Left cardiac atrium (tissue), 4 donors: ENCODE data around the gene MVB12B. TPM values are rescaled to one million over a fixed set of nuclear protein-coding genes. Genes with fewer than 3 reads are reported as not detected.

Experiments used
- ATAC-seq, 2 donors: fragments of 200-7000 bp; cut with Tn5 transposase; one replicate each; pipeline ENCODE4 v1.9.1; 2020; ENCODE audit warnings: mild to moderate bottlenecking in 2 of 2, moderate library complexity in 2 of 2
- DNase-seq: peaks from one replicate; pipeline ENCODE4 v3.0.0-alpha.2; 2020
- intact Hi-C, 2 donors: fragments of 100-400 bp; cut with DNase I; formaldehyde crosslinking; loops; one replicate each; pipeline versions ENCODE4 v1.14.1 to v1.15.1; 2022 to 2023
- total RNA-seq, 2 donors: library from RNA; stranded (reverse); fragmentation: NEBNext Ultra II Directional; extraction: Animal tissue kit (Norgen Biotek cat#: 25700); gene quantifications; one replicate each; pipeline ENCODE4 v1.2.1, GENCODE V29; 2021
- donor health status: DM: no; HTN: yes; CAD: no.
- donor health status: DM: no; HTN: yes; CAD: no; lungs with severe emphysema.
- donor health status: DM: yes; HTN: yes; CAD: no.
- donor health status: Dilated cardiomyopathy.

Gene MVB12B
- total RNA-seq, 2 donors from 2014 or later, result 9.7 to 12.3 TPM

- no peak for ATAC-seq
- intact Hi-C loops, result loop anchor here (5.0 kb wide), 2 partner anchors 78 to 93 kb away; no protein-coding TSS in a partner anchor
Observed at GRCh38 chr9:126394802-126395201, 68.2 kb downstream of the MVB12B start.

GRCh38 chr9:126395439-126396212, 69.0 kb downstream of the MVB12B start:
- intact Hi-C loops, result loop anchor here (5.0 kb wide), 2 partner anchors 78 to 93 kb away; no protein-coding TSS in a partner anchor
- ATAC-seq (no peak), DNase-seq (no peak)

More at GRCh38 chr9:126394802-126395201, 68.2 kb downstream of the MVB12B start:
- no peak for DNase-seq

GRCh38 chr9:126397056-126397455, 70.4 kb downstream of the MVB12B start:
- intact Hi-C loops, result loop anchor here (5.0 kb wide), 2 partner anchors 80 to 95 kb away; no protein-coding TSS in a partner anchor
- DNase-seq (no peak), ATAC-seq (no peak)

- DNase-seq (peak; percentile 78), ATAC-seq (peak; percentile 91 to 94)
- intact Hi-C loops, result loop anchor here (1.0 to 5.0 kb wide), 3 partner anchors 81 to 96 kb away; no protein-coding TSS in a partner anchor
Observed at GRCh38 chr9:126398403-126399058, 71.9 kb downstream of the MVB12B start.

- ATAC-seq (no peak), DNase-seq (no peak)
- intact Hi-C loops, result loop anchor here (5.0 kb wide), 2 partner anchors 82 to 97 kb away; no protein-coding TSS in a partner anchor
Observed at GRCh38 chr9:126399251-126399650, 72.6 kb downstream of the MVB12B start.

- intact Hi-C loops, result loop anchor here (5.0 to 10.0 kb wide), 3 partner anchors 82 to 97 kb away; no protein-coding TSS in a partner anchor
- ATAC-seq, result no peak
- no peak for DNase-seq
Observed at GRCh38 chr9:126399789-126400188, 73.2 kb downstream of the MVB12B start.

GRCh38 chr9:126400571-126400970, 73.9 kb downstream of the MVB12B start:
- DNase-seq, result no peak
- no peak for ATAC-seq
- intact Hi-C loops, result loop anchor here in 1 of 2 donors (10.0 kb wide), 1 partner anchor 94 kb away; no protein-coding TSS in a partner anchor

GRCh38 chr9:126401107-126401506, 74.5 kb downstream of the MVB12B start:
- ATAC-seq, result no peak
- intact Hi-C loops, result loop anchor here in 1 of 2 donors (10.0 kb wide), 1 partner anchor 94 kb away; no protein-coding TSS in a partner anchor
- no peak for DNase-seq

- intact Hi-C loops, result loop anchor here in 1 of 2 donors (10.0 kb wide), 1 partner anchor 93 kb away; no protein-coding TSS in a partner anchor
- DNase-seq (no peak), ATAC-seq (no peak)
Observed at GRCh38 chr9:126401581-126401980, 75.0 kb downstream of the MVB12B start.

GRCh38 chr9:126403397-126403796, 76.8 kb downstream of the MVB12B start:
- DNase-seq, result no peak
- intact Hi-C loops, result loop anchor here in 1 of 2 donors (10.0 kb wide), 1 partner anchor 91 kb away; no protein-coding TSS in a partner anchor
- no peak for ATAC-seq

- ATAC-seq, result no peak
- intact Hi-C loops, result loop anchor here in 1 of 2 donors (10.0 kb wide), 1 partner anchor 90 kb away; no protein-coding TSS in a partner anchor
- no peak for DNase-seq
Observed at GRCh38 chr9:126404459-126404858, 77.8 kb downstream of the MVB12B start.

GRCh38 chr9:126406075-126406667, 79.5 kb downstream of the MVB12B start:
- ATAC-seq (peak in 1 of 2 donors; percentile 31), DNase-seq (no peak)
- intact Hi-C loops, result loop anchor here in 1 of 2 donors (10.0 kb wide), 1 partner anchor 89 kb away; no protein-coding TSS in a partner anchor

- peak; percentile 25 to 44 for ATAC-seq
- intact Hi-C loops, result loop anchor here in 1 of 2 donors (10.0 kb wide), 1 partner anchor 88 kb away; no protein-coding TSS in a partner anchor
Observed at GRCh38 chr9:126407114-126407870, 80.7 kb downstream of the MVB12B start.

GRCh38 chr9:126408004-126408403, 81.4 kb downstream of the MVB12B start:
- DNase-seq, result no peak
- intact Hi-C loops, result loop anchor here in 1 of 2 donors (10.0 kb wide), 1 partner anchor 87 kb away; no protein-coding TSS in a partner anchor
- no peak for ATAC-seq

More at GRCh38 chr9:126407114-126407870, 80.7 kb downstream of the MVB12B start:
- no peak for DNase-seq

- ATAC-seq (no peak), DNase-seq (no peak)
- intact Hi-C loops, result no loop called here
Observed at GRCh38 chr9:126410229-126410628, 83.6 kb downstream of the MVB12B start.

GRCh38 chr9:126411225-126411947, 84.8 kb downstream of the MVB12B start:
- intact Hi-C loops, result no loop called here
- DNase-seq (no peak), ATAC-seq (no peak)

- DNase-seq, result no peak
- intact Hi-C loops, result no loop called here
- ATAC-seq, result no peak
Observed at GRCh38 chr9:126411948-126412284, 85.3 kb downstream of the MVB12B start.

- no peak for ATAC-seq
- intact Hi-C loops, result no loop called here
- DNase-seq, result no peak
Observed at GRCh38 chr9:126412905-126413304, 86.3 kb downstream of the MVB12B start.
